AG09309 (cell line): Measurements from ENCODE around the gene SGIP1.
"Not testable (repeated sequence)": the region's sequence is repeated elsewhere in the genome, so short reads cannot be mapped to it uniquely, and the experiment has no call there.

Experiments
- DNase-seq: peaks from one replicate; pipeline ENCODE4 v3.0.0-alpha.2; 2010; ENCODE audit warnings: low read depth
- H3K4me3 ChIP-seq: 2 replicates; pipeline ENCODE4 v1.5.1; 2011; ENCODE audit warnings: mild to moderate bottlenecking, low read depth, low read length, moderate library complexity; ENCODE audit not compliant: control insufficient read depth
- CTCF ChIP-seq: IDR thresholded peaks from 2 replicates; pipeline ENCODE4 v1.5.1; 2011; ENCODE audit warnings: mild to moderate bottlenecking, low read depth, low read length, inconsistent platforms; ENCODE audit not compliant: insufficient read depth, control insufficient read depth; ENCODE audit errors: missing control alignments

Gene SGIP1

GRCh38 chr1:66576645-66577044 lies 42.7 kb downstream of the SGIP1 start:
- TF ChIP-seq CTCF, result no peak
- DNase-seq, result no peak
- H3K4me3 ChIP-seq, result no peak overlapping the region

- TF ChIP-seq CTCF, result no peak
- no peak for DNase-seq
- no peak overlapping the region for H3K4me3 ChIP-seq
Observed at GRCh38 chr1:66578841-66579240, 44.9 kb downstream of the SGIP1 start.

GRCh38 chr1:66580081-66580480 lies 46.1 kb downstream of the SGIP1 start:
- no peak for DNase-seq
- no peak overlapping the region for H3K4me3 ChIP-seq
- TF ChIP-seq CTCF, result no peak

- TF ChIP-seq CTCF, result no peak
- no peak overlapping the region for H3K4me3 ChIP-seq
- no peak for DNase-seq
Observed at GRCh38 chr1:66583021-66583420, 49.1 kb downstream of the SGIP1 start.

DNA sequence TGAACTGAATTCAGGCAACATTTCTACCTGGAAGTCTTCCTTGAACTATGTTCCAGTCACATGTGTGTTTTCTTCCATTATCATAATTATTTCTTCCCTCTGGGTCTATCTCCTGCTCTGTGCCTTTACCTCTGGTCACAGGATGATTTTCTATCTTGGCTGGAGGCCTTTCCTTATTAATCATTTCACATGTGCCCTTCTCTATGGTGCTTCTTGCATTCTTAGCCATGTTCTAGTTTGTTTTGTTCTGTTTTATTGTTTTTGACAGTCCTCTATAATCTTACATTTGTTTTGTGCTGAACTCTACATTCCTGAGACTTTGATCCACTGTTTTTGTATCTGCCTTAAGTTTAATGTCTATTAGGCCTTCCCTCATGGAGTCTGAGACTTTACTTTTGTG lies 51.0 kb downstream of the SGIP1 start:
- H3K4me3 ChIP-seq, result no peak overlapping the region
- DNase-seq, result no peak
- no peak for TF ChIP-seq CTCF

DNA sequence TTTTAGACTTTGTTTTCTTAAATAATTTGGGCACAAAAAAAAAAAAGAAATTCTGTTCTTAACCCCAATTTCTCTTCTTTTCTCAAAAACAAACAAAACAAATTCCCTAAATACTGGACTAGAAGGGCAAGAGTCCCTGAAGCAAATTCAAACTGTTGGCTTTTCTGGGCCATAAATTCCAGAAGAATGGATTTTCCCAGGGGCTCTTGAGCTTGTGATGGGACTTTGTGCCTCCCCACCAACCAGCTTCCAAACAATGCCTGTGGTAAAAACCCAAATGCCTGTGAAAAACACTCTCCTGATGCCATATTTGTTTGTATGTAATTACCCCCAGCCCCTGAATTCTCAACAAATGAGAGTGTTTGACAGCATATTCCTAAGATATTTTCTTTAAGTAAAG lies 55.4 kb downstream of the SGIP1 start:
- no peak for TF ChIP-seq CTCF
- H3K4me3 ChIP-seq, result no peak overlapping the region
- DNase-seq, result no peak

- DNase-seq, H3K4me3 ChIP-seq: not testable (repeated sequence)
Observed at GRCh38 chr1:66592106-66592507, 58.2 kb downstream of the SGIP1 start.
